Measurements from ENCODE around the gene CLK3. TPM values are rescaled to one million over a fixed set of nuclear protein-coding genes. Genes with fewer than 3 reads are reported as not detected.

The CLK3 gene
- polyA plus RNA-seq, 2 of the 4 experiments (the other 2 are of a cell fraction), result 35.7 to 48.2 TPM

GRCh38 chr15:74662064-74662860 lies 46.6 kb downstream of the CLK3 start:
- no peak for FAIRE-seq
- Histone ChIP-seq H3K9me3 (no peaks in the 10 kb centered on the region), H3K4me1 (peaks cover 23% of the 10 kb centered on the region), H3K4me2 (no peak overlapping the region), H3K27ac (peak overlapping the region in 1 of 2 experiments; percentile 54; a peak in 1 of 6 replicates), H3K4me3 (no peak overlapping the region)
- 88% methylated on average over 4 of the region's 4 CpGs for whole genome bisulfite sequencing (ENCODE audit: missing lambda C conversion rate)
- ChIA-PET CTCF (interaction anchor here (1.8 to 3.9 kb wide), 2 partner anchors 30 to 108 kb away, joined by 5 to 33 read pairs; no protein-coding TSS in a partner anchor), POLR2A (no interaction called here)
- no peak for TF ChIP-seq FOSL2 (IDR thresholded peaks at IDR 0.05)
- no peak for TF ChIP-seq FOSL2 (CRISPR knock-in tag; IDR thresholded peaks at IDR 0.05)
- no peak for TF ChIP-seq ZSCAN20 (CRISPR knock-in tag; IDR thresholded peaks at IDR 0.05)
- TF ChIP-seq POLR2AphosphoS2 (conservative IDR thresholded peaks at IDR 0.05; ENCODE audit: low read length), result no peak
- TF ChIP-seq NFE2L2 (conservative IDR thresholded peaks at IDR 0.05; ENCODE audit: low read length), result no peak
- TF ChIP-seq SREBF2 (IDR thresholded peaks at IDR 0.05), result no peak
- no peak for ATAC-seq
- DNase-seq (ENCODE audit: low read depth in 1 of 2, low spot score in 1 of 2), result no peak

DNA sequence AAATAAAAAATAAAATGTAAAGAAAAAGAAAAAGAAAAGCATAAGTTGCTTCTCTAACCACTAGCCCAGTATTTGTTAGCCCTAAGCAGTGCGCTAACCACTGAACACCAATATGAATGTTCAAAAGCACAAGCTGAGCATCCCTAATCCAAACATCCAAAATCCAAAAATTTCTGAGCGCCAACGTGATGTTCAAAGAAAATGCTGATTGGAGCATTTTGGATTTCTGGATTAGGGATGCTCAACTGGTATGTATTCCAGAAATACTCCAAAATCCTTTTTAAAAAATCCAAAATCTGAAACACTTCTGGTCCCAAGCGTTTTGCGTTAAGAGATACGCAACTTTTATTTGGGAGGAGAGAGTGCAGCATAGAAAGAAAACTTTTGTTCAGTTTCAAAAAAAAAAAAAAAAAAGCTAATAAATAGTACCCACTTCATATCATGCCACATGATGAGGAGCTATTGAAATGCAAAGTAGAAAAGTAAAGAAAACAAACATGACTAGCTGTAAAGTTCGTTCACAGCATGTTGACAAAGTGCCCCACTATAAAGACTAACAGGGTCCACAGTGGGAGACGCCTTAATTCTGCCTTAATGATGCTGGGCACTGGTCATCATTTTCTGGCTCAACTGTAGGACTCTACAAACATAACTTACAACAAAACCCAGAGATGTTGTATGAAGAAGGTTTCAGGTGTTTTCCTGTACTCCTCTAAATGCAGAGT lies 47.8 kb downstream of the CLK3 start:
- H3K4me1 ChIP-seq, result peaks cover 17% of the 10 kb centered on the region; the same call in 2 of the 3 replicates
- H3K9me3 ChIP-seq, result no peaks in the 10 kb centered on the region
- TF ChIP-seq MAFK (IDR thresholded peaks at IDR 0.05; ENCODE audit: partially characterized antibody), result peak; percentile 34
- no peak for TF ChIP-seq KDM5A (IDR thresholded peaks at IDR 0.05)
- H3K4me2 ChIP-seq, result peak overlapping the region; percentile 1; the same call in 1 of the 3 replicates
- POLR2A ChIA-PET, result no interaction called here
- peak overlapping the region in 1 of 2 experiments; percentile 54; a peak in 1 of 6 replicates for H3K27ac ChIP-seq
- CTCF ChIA-PET, result interaction anchor here (1.1 to 3.9 kb wide), 3 partner anchors 28 to 107 kb away, joined by 3 to 33 read pairs (median 5); no protein-coding TSS in a partner anchor
- no peak for FAIRE-seq
- no peak for DNase-seq (ENCODE audit: low read depth in 1 of 2, low spot score in 1 of 2)
- 81% methylated on average over 8 of the region's 8 CpGs for WGBS (ENCODE audit: missing lambda C conversion rate)
- no peak overlapping the region for H3K4me3 ChIP-seq
- ATAC-seq, result no peak

- Histone ChIP-seq H3K4me2 (peak overlapping the region; percentile 34; the same call in 2 of the 3 replicates), H3K9me3 (no peaks in the 10 kb centered on the region), H3K4me3 (no peak overlapping the region), H3K4me1 (peaks cover 17% of the 10 kb centered on the region; the same call in 2 of the 3 replicates), H3K27ac (peak overlapping the region in 1 of 2 experiments; percentile 61; a peak in 1 of 6 replicates)
- 0% methylated on average over 2 of the region's 2 CpGs for WGBS (ENCODE audit: missing lambda C conversion rate)
- no peak for FAIRE-seq
- peak; percentile 47 to 73; a peak in 4 of 6 replicates for ATAC-seq
- no peak for TF ChIP-seq REST (IDR thresholded peaks at IDR 0.05)
- no peak for TF ChIP-seq CHD2 (IDR thresholded peaks at IDR 0.05; ENCODE audit: low read length, partially characterized antibody)
- TF ChIP-seq ESRRA (IDR thresholded peaks at IDR 0.05; ENCODE audit: borderline replicate concordance, low read length), result no peak
- TF ChIP-seq HDAC2 (IDR thresholded peaks at IDR 0.05), result no peak
- TF ChIP-seq HMGXB4 (CRISPR knock-in tag; IDR thresholded peaks at IDR 0.05; ENCODE audit: borderline replicate concordance), result no peak
- TF ChIP-seq KDM5A (IDR thresholded peaks at IDR 0.05), result no peak
- DNase-seq (ENCODE audit: low read depth in 1 of 2, low spot score in 1 of 2), result peak in 1 of 2 experiments; percentile 14
- ChIA-PET CTCF (interaction anchor here (1.1 to 3.9 kb wide), 3 partner anchors 29 to 106 kb away, joined by 3 to 33 read pairs (median 5); no protein-coding TSS in a partner anchor), POLR2A (no interaction called here)
Measured at GRCh38 chr15:74664028-74664616, 48.5 kb downstream of the CLK3 start.
